ENCODE data around the gene C10orf95.

DNA sequence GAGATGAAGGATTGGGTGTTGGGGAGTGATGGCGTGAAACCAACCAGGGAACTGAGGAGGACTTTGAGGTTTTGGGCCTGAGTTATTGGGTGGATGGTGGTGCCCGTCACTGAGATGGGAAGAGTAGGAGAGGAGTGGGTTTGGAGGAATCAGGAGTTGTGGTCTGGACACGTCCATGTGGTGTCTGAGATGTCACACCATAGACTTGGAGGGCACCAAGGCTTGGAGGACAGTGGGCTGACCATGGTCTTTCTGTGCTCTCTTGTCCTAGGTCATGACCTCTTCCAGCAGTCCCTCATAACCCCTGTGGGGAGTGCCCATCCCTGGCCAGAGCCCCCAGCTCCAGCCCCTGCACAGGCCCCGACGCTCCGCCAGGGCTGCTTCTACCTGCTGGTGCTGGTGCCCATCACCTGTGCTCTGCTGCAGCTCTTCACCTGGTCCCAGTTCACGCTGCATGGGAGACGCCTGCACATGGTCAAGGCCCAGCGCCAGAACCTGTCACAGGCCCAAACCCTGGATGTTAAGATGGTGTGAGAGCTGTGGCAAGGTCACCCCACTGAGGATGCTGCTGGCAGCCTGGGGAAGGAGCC lies 24.2 kb upstream of the C10orf95 start:
- TF ChIP-seq, protein P1, sequence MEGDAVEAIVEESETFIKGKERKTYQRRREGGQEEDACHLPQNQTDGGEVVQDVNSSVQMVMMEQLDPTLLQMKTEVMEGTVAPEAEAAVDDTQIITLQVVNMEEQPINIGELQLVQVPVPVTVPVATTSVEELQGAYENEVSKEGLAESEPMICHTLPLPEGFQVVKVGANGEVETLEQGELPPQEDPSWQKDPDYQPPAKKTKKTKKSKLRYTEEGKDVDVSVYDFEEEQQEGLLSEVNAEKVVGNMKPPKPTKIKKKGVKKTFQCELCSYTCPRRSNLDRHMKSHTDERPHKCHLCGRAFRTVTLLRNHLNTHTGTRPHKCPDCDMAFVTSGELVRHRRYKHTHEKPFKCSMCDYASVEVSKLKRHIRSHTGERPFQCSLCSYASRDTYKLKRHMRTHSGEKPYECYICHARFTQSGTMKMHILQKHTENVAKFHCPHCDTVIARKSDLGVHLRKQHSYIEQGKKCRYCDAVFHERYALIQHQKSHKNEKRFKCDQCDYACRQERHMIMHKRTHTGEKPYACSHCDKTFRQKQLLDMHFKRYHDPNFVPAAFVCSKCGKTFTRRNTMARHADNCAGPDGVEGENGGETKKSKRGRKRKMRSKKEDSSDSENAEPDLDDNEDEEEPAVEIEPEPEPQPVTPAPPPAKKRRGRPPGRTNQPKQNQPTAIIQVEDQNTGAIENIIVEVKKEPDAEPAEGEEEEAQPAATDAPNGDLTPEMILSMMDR (IDR thresholded peaks at IDR 0.05) = no peak
- no peak for TF ChIP-seq POLR2A (IDR thresholded peaks at IDR 0.05)
- no peak for TF ChIP-seq POLR2AphosphoS5 (IDR thresholded peaks at IDR 0.05)
- TF ChIP-seq EP300 (IDR thresholded peaks at IDR 0.05) = no peak
